ENCODE results near the gene BRD4. TPM values are rescaled to one million over a fixed set of nuclear protein-coding genes. Genes with fewer than 3 reads are reported as not detected.

The BRD4 gene
- total RNA-seq, 2 experiments from 2014 or later, result 106 to 126 TPM

GRCh38 chr19:15248648-15249527 lies 83.5 kb downstream of the BRD4 start:
- no peaks in the 10 kb centered on the region for H3K27me3 Mint-ChIP-seq
- H3K27ac Mint-ChIP-seq, result no peak overlapping the region
- peaks cover 36% of the 10 kb centered on the region for H3K36me3 Mint-ChIP-seq (ENCODE audit: low read depth)
- intact Hi-C loops (cut with DNase I, micrococcal nuclease), result no loop called here
- POLR2A ChIA-PET, result no interaction called here
- CTCF ChIA-PET, result interaction anchor here (0.6 kb wide), 1 partner anchor 137 kb away, joined by 3 read pairs; no protein-coding TSS in a partner anchor
- no peaks in the 10 kb centered on the region for H3K4me1 Mint-ChIP-seq
- H3K9me3 Mint-ChIP-seq (ENCODE audit: low read depth), result no peaks in the 10 kb centered on the region
- ATAC-seq (no peak), DNase-seq (no peak)
- H3K4me3 Mint-ChIP-seq, result no peak overlapping the region

GRCh38 chr19:15248106-15248505 lies 84.2 kb downstream of the BRD4 start:
- ChIA-PET CTCF (interaction anchor here (0.6 kb wide), 1 partner anchor 138 kb away, joined by 3 read pairs; no protein-coding TSS in a partner anchor), POLR2A (no interaction called here)
- DNase-seq (no peak), ATAC-seq (no peak)
- Mint-ChIP-seq H3K9me3 (ENCODE audit: low read depth) (no peaks in the 10 kb centered on the region), H3K27ac (no peak overlapping the region), H3K4me3 (no peak overlapping the region), H3K27me3 (no peaks in the 10 kb centered on the region), H3K4me1 (no peaks in the 10 kb centered on the region), H3K36me3 (ENCODE audit: low read depth) (peaks cover 36% of the 10 kb centered on the region)
- intact Hi-C loops (cut with DNase I, micrococcal nuclease), result no loop called here

- Mint-ChIP-seq H3K36me3 (ENCODE audit: low read depth) (peaks cover 37% of the 10 kb centered on the region), H3K9me3 (ENCODE audit: low read depth) (no peaks in the 10 kb centered on the region), H3K27ac (no peak overlapping the region), H3K4me1 (no peaks in the 10 kb centered on the region), H3K27me3 (no peaks in the 10 kb centered on the region), H3K4me3 (no peak overlapping the region)
- CTCF ChIA-PET, result no interaction called here
- DNase-seq (no peak), ATAC-seq (no peak)
- intact Hi-C loops (cut with DNase I, micrococcal nuclease), result no loop called here
- POLR2A ChIA-PET, result no interaction called here
Observed at GRCh38 chr19:15247107-15248014, 85.0 kb downstream of the BRD4 start.

- ATAC-seq (no peak), DNase-seq (no peak)
- H3K36me3 Mint-ChIP-seq (ENCODE audit: low read depth), result peaks cover 39% of the 10 kb centered on the region
- POLR2A ChIA-PET, result no interaction called here
- H3K4me3 Mint-ChIP-seq, result no peak overlapping the region
- intact Hi-C loops (cut with DNase I, micrococcal nuclease), result no loop called here
- H3K27me3 Mint-ChIP-seq, result no peaks in the 10 kb centered on the region
- CTCF ChIA-PET, result interaction anchor here (0.7 kb wide), 1 partner anchor 134 kb away, joined by 3 read pairs; no protein-coding TSS in a partner anchor
- no peak overlapping the region for H3K27ac Mint-ChIP-seq
- H3K9me3 Mint-ChIP-seq (ENCODE audit: low read depth), result no peaks in the 10 kb centered on the region
- H3K4me1 Mint-ChIP-seq, result no peaks in the 10 kb centered on the region
Observed at GRCh38 chr19:15246198-15246481, 86.2 kb downstream of the BRD4 start.

GRCh38 chr19:15245370-15246197 lies 86.8 kb downstream of the BRD4 start:
- CTCF ChIA-PET, result interaction anchor here (0.7 to 1.1 kb wide), 3 partner anchors 18 to 135 kb away, joined by 3 read pairs; no protein-coding TSS in a partner anchor
- no peaks in the 10 kb centered on the region for H3K4me1 Mint-ChIP-seq
- H3K36me3 Mint-ChIP-seq (ENCODE audit: low read depth), result peaks cover 43% of the 10 kb centered on the region
- no peaks in the 10 kb centered on the region for H3K9me3 Mint-ChIP-seq (ENCODE audit: low read depth)
- no peak overlapping the region for H3K27ac Mint-ChIP-seq
- intact Hi-C loops (cut with DNase I, micrococcal nuclease), result no loop called here
- no peak overlapping the region for H3K4me3 Mint-ChIP-seq
- ATAC-seq (no peak), DNase-seq (no peak)
- POLR2A ChIA-PET, result no interaction called here
- no peaks in the 10 kb centered on the region for H3K27me3 Mint-ChIP-seq

- ATAC-seq, result no peak
- Mint-ChIP-seq H3K36me3 (ENCODE audit: low read depth) (peaks cover 47% of the 10 kb centered on the region), H3K27me3 (no peaks in the 10 kb centered on the region), H3K4me1 (no peaks in the 10 kb centered on the region), H3K9me3 (ENCODE audit: low read depth) (no peaks in the 10 kb centered on the region), H3K27ac (no peak overlapping the region), H3K4me3 (no peak overlapping the region)
- intact Hi-C loops (cut with DNase I, micrococcal nuclease), result no loop called here
- ChIA-PET POLR2A (no interaction called here), CTCF (interaction anchor here (0.7 to 1.1 kb wide), 2 partner anchors 17 to 29 kb away, joined by 3 read pairs; no protein-coding TSS in a partner anchor)
- no peak for DNase-seq
Observed at GRCh38 chr19:15244808-15245207, 87.5 kb downstream of the BRD4 start.

GRCh38 chr19:15244106-15244803 lies 88.1 kb downstream of the BRD4 start:
- Mint-ChIP-seq H3K9me3 (ENCODE audit: low read depth) (no peaks in the 10 kb centered on the region), H3K36me3 (ENCODE audit: low read depth) (peaks cover 50% of the 10 kb centered on the region), H3K27me3 (no peaks in the 10 kb centered on the region), H3K4me1 (no peaks in the 10 kb centered on the region), H3K4me3 (no peak overlapping the region), H3K27ac (no peak overlapping the region)
- ATAC-seq (no peak), DNase-seq (no peak)
- ChIA-PET POLR2A (no interaction called here), CTCF (no interaction called here)
- intact Hi-C loops (cut with DNase I, micrococcal nuclease), result no loop called here

GRCh38 chr19:15243236-15243957 lies 88.9 kb downstream of the BRD4 start:
- H3K9me3 Mint-ChIP-seq (ENCODE audit: low read depth), result no peaks in the 10 kb centered on the region
- no peak for ATAC-seq
- DNase-seq, result no peak
- peaks cover 47% of the 10 kb centered on the region for H3K36me3 Mint-ChIP-seq (ENCODE audit: low read depth)
- no peak overlapping the region for H3K27ac Mint-ChIP-seq
- H3K27me3 Mint-ChIP-seq, result no peaks in the 10 kb centered on the region
- CTCF ChIA-PET, result interaction anchor here (0.5 kb wide), 1 partner anchor 16 kb away, joined by 3 read pairs; no protein-coding TSS in a partner anchor
- POLR2A ChIA-PET, result no interaction called here
- intact Hi-C loops (cut with DNase I, micrococcal nuclease), result no loop called here
- no peaks in the 10 kb centered on the region for H3K4me1 Mint-ChIP-seq
- H3K4me3 Mint-ChIP-seq, result no peak overlapping the region

- Mint-ChIP-seq H3K4me3 (no peak overlapping the region), H3K27ac (no peak overlapping the region)
- POLR2A ChIA-PET, result no interaction called here
Observed at GRCh38 chr19:15241259-15241910, 91.0 kb downstream of the BRD4 start.

GRCh38 chr19:15240515-15240914 lies 91.8 kb downstream of the BRD4 start:
- H3K36me3 Mint-ChIP-seq (ENCODE audit: low read depth), result peaks cover 54% of the 10 kb centered on the region

More at GRCh38 chr19:15241259-15241910, 91.0 kb downstream of the BRD4 start:
- DNase-seq (no peak), ATAC-seq (no peak)
- H3K27me3 Mint-ChIP-seq, result no peaks in the 10 kb centered on the region
- H3K36me3 Mint-ChIP-seq (ENCODE audit: low read depth), result peaks cover 50% of the 10 kb centered on the region
- intact Hi-C loops (cut with DNase I, micrococcal nuclease), result no loop called here
- H3K4me1 Mint-ChIP-seq, result no peaks in the 10 kb centered on the region
- no peaks in the 10 kb centered on the region for H3K9me3 Mint-ChIP-seq (ENCODE audit: low read depth)
- CTCF ChIA-PET, result no interaction called here

More at GRCh38 chr19:15240515-15240914, 91.8 kb downstream of the BRD4 start:
- H3K4me1 Mint-ChIP-seq, result no peaks in the 10 kb centered on the region
- CTCF ChIA-PET, result interaction anchor here (0.9 kb wide), 1 partner anchor 10 kb away, joined by 3 read pairs; no protein-coding TSS in a partner anchor
- intact Hi-C loops (cut with DNase I, micrococcal nuclease), result no loop called here
- POLR2A ChIA-PET, result no interaction called here
- no peaks in the 10 kb centered on the region for H3K27me3 Mint-ChIP-seq
- H3K9me3 Mint-ChIP-seq (ENCODE audit: low read depth), result no peaks in the 10 kb centered on the region
- no peak for DNase-seq
- H3K4me3 Mint-ChIP-seq, result no peak overlapping the region
- H3K27ac Mint-ChIP-seq, result no peak overlapping the region
- ATAC-seq, result no peak

All from activated CD4-positive, alpha-beta T cell treated with anti-CD3 and anti-CD28 coated beads for 36 hours (primary cell).